ENCODE measurements around the gene NTRK3.

Gene NTRK3

DNA sequence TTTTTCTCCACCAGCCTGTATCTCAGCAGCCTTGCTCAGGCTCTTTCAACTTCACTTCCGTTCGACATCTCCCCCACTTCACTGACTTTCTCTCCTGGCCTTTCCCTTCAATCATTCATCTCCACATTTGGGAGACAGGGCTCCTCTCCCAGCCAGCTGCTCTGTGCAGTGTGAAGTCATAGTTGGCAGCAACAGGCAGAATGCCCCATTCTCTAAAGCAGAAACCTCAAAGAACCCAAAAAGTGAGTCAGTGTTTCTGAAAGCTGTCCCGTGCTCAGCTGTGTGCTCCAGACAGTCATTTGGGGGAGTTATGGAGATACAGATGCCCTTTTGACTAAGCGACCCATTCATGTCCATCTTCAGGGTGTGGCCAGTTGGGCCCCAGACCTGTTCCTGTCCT, 54.3 kb downstream of the NTRK3 start:
- no peaks in the 10 kb centered on the region for H3K4me1 ChIP-seq (ENCODE audit: insufficient read depth, low read length, poor library complexity, severe bottlenecking)
- no peak overlapping the region for H2AFZ ChIP-seq (ENCODE audit: low read length)
- H3K4me2 ChIP-seq (ENCODE audit: low read depth, low read length, poor library complexity, severe bottlenecking) = no peak overlapping the region
- no peaks in the 10 kb centered on the region for H3K9me3 ChIP-seq (ENCODE audit: insufficient read depth, low read depth, low read length)
- no peaks in the 10 kb centered on the region for H3K36me3 ChIP-seq (ENCODE audit: insufficient read depth, low read length)
- no peaks in the 10 kb centered on the region for H4K20me1 ChIP-seq (ENCODE audit: insufficient read depth, low read length, poor library complexity, severe bottlenecking)
- TF ChIP-seq EZH2phosphoT487 (IDR thresholded peaks at IDR 0.05; ENCODE audit: borderline replicate concordance) (no peak), CTCF (conservative IDR thresholded peaks at IDR 0.05; ENCODE audit: low read length) (no peak)
- no peaks in the 10 kb centered on the region for H3K9me2 ChIP-seq (replicated peaks; ENCODE audit: low read depth, low read length)
- H3F3A ChIP-seq (ENCODE audit: low read depth) = no peaks in the 10 kb centered on the region
- no peaks in the 10 kb centered on the region for H3K79me2 ChIP-seq (ENCODE audit: insufficient read depth, low read length)
- no peak overlapping the region for H3K9ac ChIP-seq (ENCODE audit: low read depth, low read length, poor library complexity, severe bottlenecking)
- H3K4me3 ChIP-seq (ENCODE audit: low read length, poor library complexity, severe bottlenecking) = no peak overlapping the region
- H3K27me3 ChIP-seq (ENCODE audit: insufficient read depth, low read length, poor library complexity, severe bottlenecking) = no peaks in the 10 kb centered on the region

- Histone ChIP-seq H4K20me1 (ENCODE audit: insufficient read depth, low read length, poor library complexity, severe bottlenecking) (no peaks in the 10 kb centered on the region), H3K4me2 (ENCODE audit: low read depth, low read length, poor library complexity, severe bottlenecking) (no peak overlapping the region), H3K9me3 (ENCODE audit: insufficient read depth, low read depth, low read length) (no peaks in the 10 kb centered on the region), H3K27me3 (ENCODE audit: insufficient read depth, low read length, poor library complexity, severe bottlenecking) (no peaks in the 10 kb centered on the region), H2AFZ (ENCODE audit: low read length) (no peak overlapping the region), H3K9me2 (replicated peaks; ENCODE audit: low read depth, low read length) (no peaks in the 10 kb centered on the region), H3K9ac (ENCODE audit: low read depth, low read length, poor library complexity, severe bottlenecking) (no peak overlapping the region), H3K4me1 (ENCODE audit: insufficient read depth, low read length, poor library complexity, severe bottlenecking) (no peaks in the 10 kb centered on the region), H3F3A (ENCODE audit: low read depth) (no peaks in the 10 kb centered on the region), H3K36me3 (ENCODE audit: insufficient read depth, low read length) (no peaks in the 10 kb centered on the region), H3K79me2 (ENCODE audit: insufficient read depth, low read length) (no peaks in the 10 kb centered on the region), H3K4me3 (ENCODE audit: low read length, poor library complexity, severe bottlenecking) (no peak overlapping the region)
- TF ChIP-seq CTCF (conservative IDR thresholded peaks at IDR 0.05; ENCODE audit: low read length) = no peak
- TF ChIP-seq EZH2phosphoT487 (IDR thresholded peaks at IDR 0.05; ENCODE audit: borderline replicate concordance) = no peak
Observed at GRCh38 chr15:88201207-88201606, 55.3 kb downstream of the NTRK3 start.

DNA sequence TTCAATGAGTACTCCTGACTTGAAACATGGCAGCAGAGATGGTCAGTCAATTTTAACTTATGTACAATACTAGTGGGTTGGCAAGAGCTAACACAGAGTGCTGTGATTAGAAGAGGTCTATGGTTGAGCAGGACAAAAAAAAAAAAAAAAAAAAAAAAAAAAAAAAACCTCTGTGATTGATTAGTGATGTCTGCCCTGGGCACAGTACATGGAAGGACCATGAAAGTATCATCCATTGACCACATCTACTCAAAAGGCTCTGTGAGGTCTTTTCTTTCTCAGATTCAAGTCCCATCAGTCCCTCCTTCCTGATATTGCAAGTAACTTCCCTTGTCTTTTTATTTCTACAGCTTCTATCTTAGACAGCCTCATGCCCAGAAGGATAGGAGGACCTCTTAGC, 59.6 kb downstream of the NTRK3 start:
- Histone ChIP-seq H3K27me3 (ENCODE audit: insufficient read depth, low read length, poor library complexity, severe bottlenecking) (no peaks in the 10 kb centered on the region), H3K9me2 (replicated peaks; ENCODE audit: low read depth, low read length) (no peaks in the 10 kb centered on the region), H3K4me2 (ENCODE audit: low read depth, low read length, poor library complexity, severe bottlenecking) (no peak overlapping the region), H4K20me1 (ENCODE audit: insufficient read depth, low read length, poor library complexity, severe bottlenecking) (no peaks in the 10 kb centered on the region), H3K4me1 (ENCODE audit: insufficient read depth, low read length, poor library complexity, severe bottlenecking) (no peaks in the 10 kb centered on the region), H3K36me3 (ENCODE audit: insufficient read depth, low read length) (no peaks in the 10 kb centered on the region), H3F3A (ENCODE audit: low read depth) (no peaks in the 10 kb centered on the region), H3K9me3 (ENCODE audit: insufficient read depth, low read depth, low read length) (no peaks in the 10 kb centered on the region), H2AFZ (ENCODE audit: low read length) (no peak overlapping the region), H3K79me2 (ENCODE audit: insufficient read depth, low read length) (no peaks in the 10 kb centered on the region), H3K4me3 (ENCODE audit: low read length, poor library complexity, severe bottlenecking) (no peak overlapping the region), H3K9ac (ENCODE audit: low read depth, low read length, poor library complexity, severe bottlenecking) (no peak overlapping the region)
- no peak for TF ChIP-seq CTCF (conservative IDR thresholded peaks at IDR 0.05; ENCODE audit: low read length)
- TF ChIP-seq EZH2phosphoT487 (IDR thresholded peaks at IDR 0.05; ENCODE audit: borderline replicate concordance) = no peak

Measured in Loucy (cell line).